K562 (cell line): Measurements from ENCODE around the gene BCL2L13.

Experiments
- CTCF ChIP-seq, 3 experiments: IDR thresholded peaks in 2 of 3; conservative IDR thresholded peaks in 1 of 3; 2 replicates each; pipeline ENCODE4 v1.5.1; 2011 to 2012; ENCODE audit warnings: low read length in 3 of 3, mild to moderate bottlenecking in 3 of 3, control low read depth in 2 of 3, improper control_type of control experiment in 1 of 3, inconsistent platforms in 1 of 3, low read depth in 1 of 3, mixed read lengths in 1 of 3, moderate library complexity in 1 of 3; ENCODE audit not compliant: insufficient read depth in 2 of 3
- FOXA1 ChIP-seq: fragments of 450-650 bp; IDR thresholded peaks from 2 replicates; pipeline ENCODE4 v1.6.1; 2016; ENCODE audit warnings: mild to moderate bottlenecking, borderline replicate concordance
- ILF3 ChIP-seq: fragments of 450-650 bp; IDR thresholded peaks from 2 replicates; pipeline ENCODE4 v1.6.1; 2018; ENCODE audit warnings: antibody characterized with exemption, mild to moderate bottlenecking, moderate library complexity, borderline replicate concordance
- IRF1 ChIP-seq: sonication (generic); formaldehyde crosslinking; IDR thresholded peaks from 2 replicates; pipeline ENCODE4 v1.8.0; 2022; ENCODE audit warnings: missing genetic modification reagents, mild to moderate bottlenecking, borderline replicate concordance
- THRB ChIP-seq: fragments of 450-650 bp; formaldehyde crosslinking; conservative IDR thresholded peaks from 2 replicates; pipeline ENCODE4 v1.4.0; 2022; ENCODE audit warnings: mild to moderate bottlenecking, missing genetic modification characterization
- YY1 ChIP-seq, 3 experiments: IDR thresholded peaks; 2 replicates each; pipeline ENCODE4 v1.6.1; 2011; ENCODE audit warnings: low read length in 2 of 3, mild to moderate bottlenecking in 2 of 3, moderate library complexity in 2 of 3, borderline replicate concordance in 1 of 3, control low read depth in 1 of 3, low read depth in 1 of 3; ENCODE audit not compliant: insufficient read depth in 3 of 3, insufficient replicate concordance in 2 of 3, control insufficient read depth in 1 of 3, insufficient read length in 1 of 3; ENCODE audit errors: extremely low read depth in 1 of 3
- ZHX1 ChIP-seq: fragments of 150-350 bp; conservative IDR thresholded peaks from 2 replicates; pipeline ENCODE4 v1.6.1; 2014; ENCODE audit warnings: low read length
- ZSCAN29 ChIP-seq: fragments of 450-650 bp; IDR thresholded peaks from 2 replicates; pipeline ENCODE4 v1.6.1; 2017
- TF ChIP-seq, protein P1 (sequence below), 2 experiments: fragments of 450-650 bp in 1 of 2; sonication (generic) in 1 of 2; formaldehyde crosslinking; conservative IDR thresholded peaks; 2 replicates each; pipeline versions ENCODE4 v1.4.0 to v1.8.1; 2020 to 2022; ENCODE audit warnings: mild to moderate bottlenecking in 1 of 2, missing genetic modification reagents in 1 of 2

- TF ChIP-seq FOXA1, result no peak
- TF ChIP-seq IRF1 (CRISPR knock-in tag), result no peak
- TF ChIP-seq ZSCAN29, result no peak
- TF ChIP-seq THRB (CRISPR knock-in tag), result no peak
- TF ChIP-seq ZHX1, result no peak
- TF ChIP-seq CTCF (IDR thresholded peaks at IDR 0.05 in 2 of 3, conservative IDR thresholded peaks at IDR 0.05 in 1 of 3; ENCODE audit: insufficient read depth in 2 of 3, low read depth in 1 of 3, low read length in 3 of 3), result no peak
- TF ChIP-seq YY1 (IDR thresholded peaks at IDR 0.05; ENCODE audit: borderline replicate concordance in 1 of 3, control insufficient read depth in 1 of 3, extremely low read depth in 1 of 3, insufficient read depth in 3 of 3, insufficient read length in 1 of 3, insufficient replicate concordance in 2 of 3, low read depth in 1 of 3, low read length in 2 of 3), result no peak
- TF ChIP-seq, protein P1, sequence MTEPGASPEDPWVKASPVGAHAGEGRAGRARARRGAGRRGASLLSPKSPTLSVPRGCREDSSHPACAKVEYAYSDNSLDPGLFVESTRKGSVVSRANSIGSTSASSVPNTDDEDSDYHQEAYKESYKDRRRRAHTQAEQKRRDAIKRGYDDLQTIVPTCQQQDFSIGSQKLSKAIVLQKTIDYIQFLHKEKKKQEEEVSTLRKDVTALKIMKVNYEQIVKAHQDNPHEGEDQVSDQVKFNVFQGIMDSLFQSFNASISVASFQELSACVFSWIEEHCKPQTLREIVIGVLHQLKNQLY (CRISPR knock-in tag; conservative IDR thresholded peaks at IDR 0.05), result no peak
- TF ChIP-seq ILF3, result no peak
Observed at GRCh38 chr22:17655289-17655688, 16.7 kb downstream of the BCL2L13 start.
